WTC11 (cell line): Measurements from ENCODE around the gene SPRING1. TPM values are rescaled to one million over a fixed set of nuclear protein-coding genes. Genes with fewer than 3 reads are reported as not detected.

Experiments used
- CDX4 ChIP-seq: fragments of 250-450 bp; sonication (Bioruptor Pico); IDR thresholded peaks from 2 replicates; pipeline ENCODE4 v1.9.0; 2021; ENCODE audit warnings: moderate library complexity, mild to moderate bottlenecking, inconsistent platforms, borderline replicate concordance
- CREB1 ChIP-seq: sonication (generic); formaldehyde crosslinking; IDR thresholded peaks from 2 replicates; pipeline ENCODE4 v1.8.0; 2023; ENCODE audit warnings: mild to moderate bottlenecking, missing genetic modification reagents
- CREM ChIP-seq: sonication (generic); formaldehyde crosslinking; IDR thresholded peaks from 2 replicates; pipeline ENCODE4 v1.8.1; 2022; ENCODE audit warnings: mild to moderate bottlenecking, missing genetic modification reagents, moderate library complexity
- E2F1 ChIP-seq: sonication (generic); formaldehyde crosslinking; IDR thresholded peaks from 2 replicates; pipeline ENCODE4 v1.8.0; 2022; ENCODE audit warnings: mild to moderate bottlenecking, missing genetic modification reagents
- EMX1 ChIP-seq: fragments of 250-450 bp; sonication (Bioruptor Pico); IDR thresholded peaks from 2 replicates; pipeline ENCODE4 v1.8.0; 2021; ENCODE audit warnings: mild to moderate bottlenecking
- GRHL2 ChIP-seq: fragments of 250-450 bp; sonication (Bioruptor Pico); IDR thresholded peaks from 2 replicates; pipeline ENCODE4 v1.8.0; 2022; ENCODE audit warnings: mild to moderate bottlenecking, moderate library complexity; ENCODE audit not compliant: insufficient replicate concordance, severe bottlenecking
- HMGXB4 ChIP-seq: sonication (generic); formaldehyde crosslinking; IDR thresholded peaks from 2 replicates; pipeline ENCODE4 v1.8.1; 2023; ENCODE audit warnings: mild to moderate bottlenecking, moderate library complexity, missing genetic modification reagents
- JAZF1 ChIP-seq: fragments of 250-450 bp; sonication (Bioruptor Pico); IDR thresholded peaks from 2 replicates; pipeline ENCODE4 v1.9.0; 2021; ENCODE audit warnings: moderate library complexity, mild to moderate bottlenecking, inconsistent platforms
- KAT7 ChIP-seq: sonication (generic); formaldehyde crosslinking; IDR thresholded peaks from 2 replicates; pipeline ENCODE4 v1.8.1; 2023; ENCODE audit warnings: missing genetic modification reagents, mild to moderate bottlenecking, borderline replicate concordance
- NFATC4 ChIP-seq: fragments of 250-450 bp; sonication (Bioruptor Pico); IDR thresholded peaks from 2 replicates; pipeline ENCODE4 v1.9.0; 2021; ENCODE audit warnings: mild to moderate bottlenecking
- NFE2L1 ChIP-seq: sonication (generic); formaldehyde crosslinking; IDR thresholded peaks from 2 replicates; pipeline ENCODE4 v1.8.1; 2023; ENCODE audit warnings: missing genetic modification reagents
- NR1H2 ChIP-seq: sonication (generic); formaldehyde crosslinking; IDR thresholded peaks from 2 replicates; pipeline ENCODE4 v1.9.0; 2021; ENCODE audit warnings: mild to moderate bottlenecking, moderate library complexity, missing genetic modification reagents
- NR3C1 ChIP-seq: sonication (generic); formaldehyde crosslinking; conservative IDR thresholded peaks from 2 replicates; pipeline ENCODE4 v1.8.1; 2023; ENCODE audit warnings: low read depth, mild to moderate bottlenecking, missing genetic modification reagents
- SMAD3 ChIP-seq: sonication (generic); formaldehyde crosslinking; IDR thresholded peaks from 2 replicates; pipeline ENCODE4 v1.8.0; 2022; ENCODE audit warnings: missing genetic modification reagents, mild to moderate bottlenecking, borderline replicate concordance
- SOX15 ChIP-seq: fragments of 250-450 bp; sonication (Bioruptor Pico); IDR thresholded peaks from 2 replicates; pipeline ENCODE4 v1.9.0; 2021; ENCODE audit warnings: mild to moderate bottlenecking
- STAT6 ChIP-seq: sonication (generic); formaldehyde crosslinking; conservative IDR thresholded peaks from 2 replicates; pipeline ENCODE4 v1.8.1; 2023; ENCODE audit warnings: mild to moderate bottlenecking, low read depth, missing genetic modification reagents, moderate library complexity
- TEAD4 ChIP-seq: sonication (generic); formaldehyde crosslinking; IDR thresholded peaks from 2 replicates; pipeline ENCODE4 v1.8.0; 2022; ENCODE audit warnings: mild to moderate bottlenecking, missing genetic modification reagents
- USF1 ChIP-seq: sonication (generic); formaldehyde crosslinking; IDR thresholded peaks from 2 replicates; pipeline ENCODE4 v1.8.0; 2022; ENCODE audit warnings: mild to moderate bottlenecking, missing genetic modification reagents
- USF2 ChIP-seq: sonication (generic); formaldehyde crosslinking; IDR thresholded peaks from 2 replicates; pipeline ENCODE4 v1.8.1; 2023; ENCODE audit warnings: mild to moderate bottlenecking, missing genetic modification reagents, moderate library complexity
- ZBTB21 ChIP-seq: sonication (generic); formaldehyde crosslinking; IDR thresholded peaks from 2 replicates; pipeline ENCODE4 v1.8.1; 2023; ENCODE audit warnings: mild to moderate bottlenecking, missing genetic modification reagents, borderline replicate concordance
- ZNF232 ChIP-seq: sonication (generic); formaldehyde crosslinking; IDR thresholded peaks from 2 replicates; pipeline ENCODE4 v1.8.0; 2022; ENCODE audit warnings: mild to moderate bottlenecking, missing genetic modification reagents
- ZNF263 ChIP-seq: sonication (generic); formaldehyde crosslinking; IDR thresholded peaks from 2 replicates; pipeline ENCODE4 v1.8.1; 2022; ENCODE audit warnings: low read depth, mild to moderate bottlenecking, moderate library complexity, missing genetic modification reagents
- ZNF396 ChIP-seq: fragments of 250-450 bp; sonication (Bioruptor Pico); IDR thresholded peaks from 2 replicates; pipeline ENCODE4 v1.8.0; 2021; ENCODE audit warnings: mild to moderate bottlenecking, moderate library complexity, borderline replicate concordance
- ZNF512 ChIP-seq: sonication (generic); formaldehyde crosslinking; IDR thresholded peaks from 2 replicates; pipeline ENCODE4 v1.8.1; 2022; ENCODE audit warnings: missing genetic modification reagents, borderline replicate concordance
- ZNF671 ChIP-seq: fragments of 250-450 bp; sonication (Bioruptor Pico); IDR thresholded peaks from 2 replicates; pipeline ENCODE4 v1.8.0; 2021; ENCODE audit warnings: mild to moderate bottlenecking
- ZSCAN18 ChIP-seq: fragments of 250-450 bp; sonication (Bioruptor Pico); IDR thresholded peaks from 2 replicates; pipeline ENCODE4 v2.1.2; 2022; ENCODE audit warnings: mild to moderate bottlenecking, moderate library complexity
- total RNA-seq: library from RNA; stranded (reverse); gene quantifications from 3 replicates; pipeline ENCODE4 v1.2.3, GENCODE V29; 2021

SPRING1 gene
- total RNA-seq, 1 experiment from 2014 or later = 46.1 TPM

- TF ChIP-seq HMGXB4 (CRISPR knock-in tag) (peak; percentile 29; the same call in 1 of the 2 replicates), NFE2L1 (CRISPR knock-in tag) (peak; percentile 65), KAT7 (no peak), ZNF512 (CRISPR knock-in tag) (peak; percentile 85), USF1 (CRISPR knock-in tag) (peak; percentile 97), ZNF232 (CRISPR knock-in tag) (no peak), JAZF1 (CRISPR knock-in tag) (no peak), CREM (CRISPR knock-in tag) (peak; percentile 88; the same call in 1 of the 2 replicates), STAT6 (CRISPR knock-in tag) (no peak), SMAD3 (CRISPR knock-in tag) (no peak), ZBTB21 (CRISPR knock-in tag) (0 out of 2 replicates have a peak, but pooled peaks have one; percentile 64), USF2 (peak; percentile 97), EMX1 (no peak), ZNF396 (CRISPR knock-in tag) (no peak), CDX4 (CRISPR knock-in tag) (no peak), NR1H2 (CRISPR knock-in tag) (no peak), ZNF263 (CRISPR knock-in tag) (no peak), NR3C1 (CRISPR knock-in tag) (no peak), TEAD4 (no peak), SOX15 (CRISPR knock-in tag) (no peak), NFATC4 (CRISPR knock-in tag) (no peak), CREB1 (CRISPR knock-in tag) (no peak), E2F1 (CRISPR knock-in tag) (no peak), ZNF671 (CRISPR knock-in tag) (no peak), ZSCAN18 (CRISPR knock-in tag) (no peak), GRHL2 (CRISPR knock-in tag) (no peak)
Measured at GRCh38 chr12:116737774-116738657, at the start of gene SPRING1, which contains the start of gene RNFT2 (continued).
